ENCODE results near the gene ACHE. TPM values are rescaled to one million over a fixed set of nuclear protein-coding genes. Genes with fewer than 3 reads are reported as not detected.

ACHE gene
- total RNA-seq, 1 experiment from 2014 or later: 0.40 TPM

DNA sequence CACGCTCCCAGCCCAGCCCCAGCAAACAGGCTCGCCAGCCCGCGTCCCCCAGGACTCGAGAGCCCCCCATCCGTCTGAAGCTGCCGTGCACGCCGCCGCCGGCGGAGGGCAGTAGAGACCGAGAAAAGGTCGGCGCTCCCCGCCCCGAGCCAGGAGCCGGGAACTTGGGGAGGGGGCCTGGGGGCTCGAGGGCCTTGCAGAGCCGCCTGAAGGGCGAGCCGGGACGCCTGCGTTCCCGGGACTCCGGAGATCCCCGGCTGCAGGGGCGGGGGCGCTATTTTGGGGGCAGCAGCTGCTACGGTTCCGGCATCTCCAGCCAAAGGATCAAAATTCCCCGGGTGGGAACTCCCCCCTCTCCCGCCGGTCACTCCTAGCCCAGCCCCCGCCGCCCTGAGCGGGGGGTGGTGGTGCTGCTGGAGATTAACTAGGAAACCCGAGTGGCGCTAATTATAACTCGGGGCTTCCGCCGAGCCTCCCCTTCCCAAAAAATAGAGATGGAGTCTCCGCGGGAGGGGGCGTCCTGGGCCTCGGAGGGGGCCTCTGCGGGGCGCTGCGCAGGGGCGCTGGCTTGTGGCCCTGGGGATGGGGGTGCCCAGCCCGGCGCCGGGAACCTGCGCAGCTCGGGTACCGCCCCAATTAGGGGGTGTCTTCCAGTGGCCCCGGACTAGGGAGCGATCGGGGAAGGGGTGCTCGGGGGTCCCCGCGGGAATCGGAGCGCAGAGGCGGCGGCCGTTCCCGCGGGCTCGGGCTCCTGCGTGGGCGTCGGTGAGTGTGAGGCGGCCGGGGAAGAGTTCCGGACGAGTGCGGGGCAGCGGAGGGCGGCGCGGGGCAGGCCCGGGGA lies 608 bp downstream of the ACHE start:
- no peaks in the 10 kb centered on the region for H3K9me3 ChIP-seq (ENCODE audit: low read length)
- peaks cover 17% of the 10 kb centered on the region for H3K27me3 ChIP-seq (ENCODE audit: low read length)
- CTCF ChIA-PET: no interaction called here
- no peaks in the 10 kb centered on the region for H3K9me2 ChIP-seq (replicated peaks; ENCODE audit: low read length)
- no peaks in the 10 kb centered on the region for H4K20me1 ChIP-seq (ENCODE audit: low read length)
- DNase-seq: peak; percentile 38
- peak overlapping the region; percentile 63 for H3K4me3 ChIP-seq (ENCODE audit: low read length)
- no peaks in the 10 kb centered on the region for H3F3A ChIP-seq (ENCODE audit: low read length, unreplicated experiment)
- peaks cover 22% of the 10 kb centered on the region for H3K4me1 ChIP-seq (ENCODE audit: insufficient read depth, low read length)
- POLR2A ChIA-PET (ENCODE audit: unreplicated experiment): interaction anchor here (0.7 kb wide), 1 partner anchor 74 kb away, joined by 3 read pairs; the partner anchor contains the start of gene MUC12
- no peaks in the 10 kb centered on the region for H3K79me2 ChIP-seq (ENCODE audit: low read length)
- peak overlapping the region; percentile 86 for H3K4me2 ChIP-seq (ENCODE audit: low read length)
- no TSS peak for BruUV-seq (replicated peaks)
- H3K27ac ChIP-seq (ENCODE audit: low read length): no peak overlapping the region
- H2AFZ ChIP-seq (ENCODE audit: low read length): peak overlapping the region; percentile 64; the same call in 1 of the 2 replicates
- no peaks in the 10 kb centered on the region for H3K36me3 ChIP-seq (ENCODE audit: low read depth, low read length)
- peak overlapping the region; percentile 12; the same call in 1 of the 2 replicates for H3K9ac ChIP-seq (ENCODE audit: low read length)
- TF ChIP-seq, protein P1, sequence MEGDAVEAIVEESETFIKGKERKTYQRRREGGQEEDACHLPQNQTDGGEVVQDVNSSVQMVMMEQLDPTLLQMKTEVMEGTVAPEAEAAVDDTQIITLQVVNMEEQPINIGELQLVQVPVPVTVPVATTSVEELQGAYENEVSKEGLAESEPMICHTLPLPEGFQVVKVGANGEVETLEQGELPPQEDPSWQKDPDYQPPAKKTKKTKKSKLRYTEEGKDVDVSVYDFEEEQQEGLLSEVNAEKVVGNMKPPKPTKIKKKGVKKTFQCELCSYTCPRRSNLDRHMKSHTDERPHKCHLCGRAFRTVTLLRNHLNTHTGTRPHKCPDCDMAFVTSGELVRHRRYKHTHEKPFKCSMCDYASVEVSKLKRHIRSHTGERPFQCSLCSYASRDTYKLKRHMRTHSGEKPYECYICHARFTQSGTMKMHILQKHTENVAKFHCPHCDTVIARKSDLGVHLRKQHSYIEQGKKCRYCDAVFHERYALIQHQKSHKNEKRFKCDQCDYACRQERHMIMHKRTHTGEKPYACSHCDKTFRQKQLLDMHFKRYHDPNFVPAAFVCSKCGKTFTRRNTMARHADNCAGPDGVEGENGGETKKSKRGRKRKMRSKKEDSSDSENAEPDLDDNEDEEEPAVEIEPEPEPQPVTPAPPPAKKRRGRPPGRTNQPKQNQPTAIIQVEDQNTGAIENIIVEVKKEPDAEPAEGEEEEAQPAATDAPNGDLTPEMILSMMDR (conservative IDR thresholded peaks at IDR 0.05; ENCODE audit: low read depth, low read length): peak; percentile 80
- TF ChIP-seq EZH2phosphoT487 (IDR thresholded peaks at IDR 0.05; ENCODE audit: borderline replicate concordance, low read length): peak; percentile 73; the same call in 1 of the 2 replicates
- TF ChIP-seq EZH2 (IDR thresholded peaks at IDR 0.05; ENCODE audit: low read length, unreplicated experiment): peak; percentile 81
- ATAC-seq: peak; percentile 2; the same call in 1 of the 2 replicates
- intact Hi-C loops (cut with micrococcal nuclease): loop anchor here (5.0 to 10.0 kb wide), 2 partner anchors 72 to 240 kb away; partner anchors contain the start of gene MUC12

DNA sequence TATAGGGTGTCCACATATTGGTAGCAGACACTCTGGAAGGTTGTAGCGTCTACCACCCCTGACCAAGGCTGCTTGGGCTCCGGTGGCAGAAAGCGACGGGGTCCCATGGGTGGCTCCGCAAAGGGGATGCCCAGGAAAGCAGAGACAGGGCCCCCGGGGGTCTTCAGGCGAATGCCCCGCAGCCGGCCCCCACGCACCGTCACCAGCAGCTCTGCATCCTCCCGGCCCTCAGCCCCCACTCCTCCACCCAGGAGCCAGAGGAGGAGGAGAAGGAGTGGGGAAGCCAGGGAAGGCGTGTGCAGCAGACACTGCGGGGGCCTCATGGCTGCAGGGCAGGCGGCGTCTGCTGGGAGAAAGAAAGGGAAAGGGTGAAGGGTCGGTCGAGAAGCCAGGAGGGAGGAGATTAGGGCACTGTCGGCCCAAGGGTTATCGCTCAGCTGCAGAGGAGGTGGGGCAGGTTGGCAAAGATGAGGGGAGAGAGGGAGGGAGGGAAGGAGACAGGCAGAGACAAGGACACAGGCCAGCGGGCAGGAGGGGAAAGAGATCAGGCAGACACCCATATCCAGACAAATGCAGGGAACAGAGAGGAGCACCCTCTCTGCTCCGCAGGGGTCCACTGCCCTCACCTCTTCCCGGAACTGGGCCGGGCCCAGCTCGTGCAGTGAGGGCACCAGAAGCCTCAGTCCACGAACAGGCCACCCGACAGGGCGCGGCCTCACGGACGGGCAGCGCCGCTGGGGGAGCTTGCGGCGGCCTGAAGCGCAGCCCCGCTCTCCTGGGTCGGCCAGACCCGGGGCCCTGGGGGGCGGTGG lies 1.6 kb downstream of the ACHE start:
- no peak overlapping the region for H3K4me3 ChIP-seq (ENCODE audit: low read length)
- H3K4me2 ChIP-seq (ENCODE audit: low read length): no peak overlapping the region

More for the DNA sequence above, 1.6 kb downstream of the ACHE start:
- CTCF ChIA-PET: interaction anchor here (0.5 kb wide), 1 partner anchor 86 kb away, joined by 3 read pairs; no protein-coding TSS in a partner anchor
- no peaks in the 10 kb centered on the region for H3K36me3 ChIP-seq (ENCODE audit: low read depth, low read length)
- TF ChIP-seq EZH2phosphoT487 (IDR thresholded peaks at IDR 0.05; ENCODE audit: borderline replicate concordance, low read length) (no peak), EZH2 (IDR thresholded peaks at IDR 0.05; ENCODE audit: low read length, unreplicated experiment) (no peak)
- TF ChIP-seq, protein P1 (conservative IDR thresholded peaks at IDR 0.05; ENCODE audit: low read depth, low read length): no peak
- no peak overlapping the region for H3K27ac ChIP-seq (ENCODE audit: low read length)
- no peak overlapping the region for H3K9ac ChIP-seq (ENCODE audit: low read length)
- ATAC-seq: no peak
- intact Hi-C loops (cut with micrococcal nuclease): loop anchor here (10.0 kb wide), 1 partner anchor 241 kb away; no protein-coding TSS in a partner anchor
- POLR2A ChIA-PET (ENCODE audit: unreplicated experiment): no interaction called here
- peaks cover 28% of the 10 kb centered on the region for H3K4me1 ChIP-seq (ENCODE audit: insufficient read depth, low read length)
- H3K27me3 ChIP-seq (ENCODE audit: low read length): peaks cover 17% of the 10 kb centered on the region
- H2AFZ ChIP-seq (ENCODE audit: low read length): no peak overlapping the region
- no peaks in the 10 kb centered on the region for H4K20me1 ChIP-seq (ENCODE audit: low read length)
- DNase-seq: no peak
- no peaks in the 10 kb centered on the region for H3K9me3 ChIP-seq (ENCODE audit: low read length)
- no TSS peak for BruUV-seq (replicated peaks)
- peaks cover 3% of the 10 kb centered on the region for H3K79me2 ChIP-seq (ENCODE audit: low read length)
- no peaks in the 10 kb centered on the region for H3F3A ChIP-seq (ENCODE audit: low read length, unreplicated experiment)
- H3K9me2 ChIP-seq (replicated peaks; ENCODE audit: low read length): no peaks in the 10 kb centered on the region
